Naive thymus-derived CD8-positive, alpha-beta T cell (primary cell): ENCODE measurements around the gene GSK3B. TPM values are rescaled to one million over a fixed set of nuclear protein-coding genes. Genes with fewer than 3 reads are reported as not detected.

Experiments used
- ATAC-seq, 2 donors: fragments of 150-1000 bp; cut with Tn5 transposase in 1 of 2; sonication (Bioruptor Pico), chemical (Tn5 transposase) in 1 of 2; 1 replicate in 1 of 2; 2 replicates in 1 of 2; pipeline ENCODE4 v1.10.0; 2021; ENCODE audit warnings: mild to moderate bottlenecking in 2 of 2, moderate library complexity in 2 of 2
- POLR2A ChIA-PET: fragments of 350-600 bp; sonication (Branson Sonifier 250); formaldehyde crosslinking; loops from one replicate; lab custom pipeline; 2021; ENCODE audit warnings: antibody characterized with exemption; lab: Charles Lee
- DNase-seq, 10 donors: peaks; one replicate each; pipeline versions ENCODE4 v3.0.0 to v3.0.0-alpha.2; 2020 to 2022
- H3K27ac Mint-ChIP-seq, 10 donors: one replicate each; pipeline ENCODE4 v1.8.0; 2020 to 2022; ENCODE audit warnings: mild to moderate bottlenecking in 10 of 10, mixed read lengths in 10 of 10, moderate library complexity in 4 of 10, inconsistent platforms in 1 of 10
- H3K27me3 Mint-ChIP-seq, 5 donors: one replicate each; pipeline ENCODE4 v1.8.0; 2021 to 2022; ENCODE audit warnings: mixed read lengths in 5 of 5
- H3K36me3 Mint-ChIP-seq, 3 donors: one replicate each; pipeline ENCODE4 v1.8.0; 2020 to 2022; ENCODE audit warnings: mixed read lengths in 3 of 3, mild to moderate bottlenecking in 2 of 3, inconsistent platforms in 1 of 3
- H3K4me1 Mint-ChIP-seq, 4 donors: one replicate each; pipeline ENCODE4 v1.8.0; 2021 to 2022; ENCODE audit warnings: mixed read lengths in 4 of 4
- H3K4me3 Mint-ChIP-seq, 10 donors: one replicate each; pipeline ENCODE4 v1.8.0; 2020 to 2022; ENCODE audit warnings: mild to moderate bottlenecking in 10 of 10, mixed read lengths in 10 of 10, moderate library complexity in 6 of 10, inconsistent platforms in 1 of 10
- H3K9me3 Mint-ChIP-seq, 9 donors: one replicate each; pipeline ENCODE4 v1.8.0; 2020 to 2022; ENCODE audit warnings: mixed read lengths in 9 of 9, mild to moderate bottlenecking in 3 of 9, inconsistent platforms in 1 of 9, moderate library complexity in 1 of 9
- polyA plus RNA-seq, 3 donors: library from polyadenylated mRNA; unstranded; fragments of 300-500 nt; fragmentation: Illumina TruSeq; gene quantifications; one replicate each; pipeline ENCODE4 v1.2.3, GENCODE V29; 2021
- total RNA-seq, 8 experiments: library from RNA in 2 of 8; stranded (reverse) in 2 of 8; gene quantifications; one replicate each; pipeline ENCODE4 v1.2.3 and lab custom pipeline; 2021 to 2026

The GSK3B gene
- total and polyA plus RNA-seq, 5 experiments from 2014 or later = 12.7 to 38.5 (median 14.1) TPM

GRCh38 chr3:119944091-119944490 lies 150.2 kb downstream of the GSK3B start:
- DNase-seq = no peak
- peaks cover 17 to 41% (median 35%) of the 10 kb centered on the region in 4 donors for H3K4me1 Mint-ChIP-seq
- H3K36me3 Mint-ChIP-seq = peaks cover 0 to 18% (median 4%) of the 10 kb centered on the region in 3 donors
- peak overlapping the region in 8 of 10 donors; percentile 8 to 84 (median 30) for H3K27ac Mint-ChIP-seq
- H3K9me3 Mint-ChIP-seq = no peaks in the 10 kb centered on the region
- POLR2A ChIA-PET = no interaction called here
- peak overlapping the region in 1 of 10 donors; percentile 1 for H3K4me3 Mint-ChIP-seq
- ATAC-seq = no peak
- H3K27me3 Mint-ChIP-seq = no peaks in the 10 kb centered on the region

- peaks cover 0 to 9% (median 0%) of the 10 kb centered on the region in 3 donors for H3K36me3 Mint-ChIP-seq
- H3K27me3 Mint-ChIP-seq = no peaks in the 10 kb centered on the region
- no peak for DNase-seq
- H3K4me3 Mint-ChIP-seq = peak overlapping the region in 1 of 10 donors; percentile 19
- peak overlapping the region in 5 of 10 donors; percentile 0 to 79 (median 58) for H3K27ac Mint-ChIP-seq
- POLR2A ChIA-PET = interaction anchor here (0.8 kb wide), 1 partner anchor 157 kb away, joined by 3 read pairs; no protein-coding TSS in a partner anchor
- ATAC-seq = no peak
- peaks cover 32 to 54% (median 52%) of the 10 kb centered on the region in 4 donors for H3K4me1 Mint-ChIP-seq
- peaks cover 0 to 4% (median 0%) of the 10 kb centered on the region in 9 donors for H3K9me3 Mint-ChIP-seq
These were observed 155.2 kb downstream of the GSK3B start for GRCh38 chr3:119939077-119939476.

GRCh38 chr3:119937229-119937628 lies 157.0 kb downstream of the GSK3B start:
- POLR2A ChIA-PET = no interaction called here
- H3K36me3 Mint-ChIP-seq = peaks cover 0 to 8% (median 0%) of the 10 kb centered on the region in 3 donors
- peak overlapping the region; percentile 57 to 90 (median 82) for H3K27ac Mint-ChIP-seq
- ATAC-seq (peak; percentile 89 to 97), DNase-seq (peak in 7 of 10 donors; percentile 4 to 54 (median 22))
- peaks cover 26 to 58% (median 52%) of the 10 kb centered on the region in 4 donors for H3K4me1 Mint-ChIP-seq
- H3K27me3 Mint-ChIP-seq = no peaks in the 10 kb centered on the region
- peaks cover 0 to 4% (median 0%) of the 10 kb centered on the region in 9 donors for H3K9me3 Mint-ChIP-seq
- H3K4me3 Mint-ChIP-seq = peak overlapping the region; percentile 61 to 83 (median 68)

GRCh38 chr3:119934249-119934648 lies 160.0 kb downstream of the GSK3B start:
- no peaks in the 10 kb centered on the region for H3K27me3 Mint-ChIP-seq
- POLR2A ChIA-PET = no interaction called here
- H3K9me3 Mint-ChIP-seq = peaks cover 0 to 4% (median 0%) of the 10 kb centered on the region in 9 donors
- ATAC-seq (no peak), DNase-seq (no peak)
- H3K27ac Mint-ChIP-seq = no peak overlapping the region
- H3K4me1 Mint-ChIP-seq = peaks cover 25 to 60% (median 52%) of the 10 kb centered on the region in 4 donors
- no peak overlapping the region for H3K4me3 Mint-ChIP-seq
- peaks cover 0 to 8% (median 0%) of the 10 kb centered on the region in 3 donors for H3K36me3 Mint-ChIP-seq

GRCh38 chr3:119933207-119933606 lies 161.0 kb downstream of the GSK3B start:
- POLR2A ChIA-PET = no interaction called here
- Mint-ChIP-seq H3K9me3 (peaks cover 0 to 4% (median 0%) of the 10 kb centered on the region in 9 donors), H3K36me3 (peaks cover 0 to 6% (median 0%) of the 10 kb centered on the region in 3 donors), H3K27me3 (no peaks in the 10 kb centered on the region), H3K4me1 (peaks cover 23 to 58% (median 48%) of the 10 kb centered on the region in 4 donors), H3K27ac (peak overlapping the region in 4 of 10 donors; percentile 4 to 60 (median 22)), H3K4me3 (no peak overlapping the region)
- ATAC-seq (no peak), DNase-seq (no peak)

- Mint-ChIP-seq H3K27me3 (no peaks in the 10 kb centered on the region), H3K9me3 (no peaks in the 10 kb centered on the region), H3K4me3 (no peak overlapping the region), H3K4me1 (peaks cover 3 to 33% (median 22%) of the 10 kb centered on the region in 4 donors), H3K36me3 (peaks cover 0 to 6% (median 0%) of the 10 kb centered on the region in 3 donors), H3K27ac (no peak overlapping the region)
- no peak for DNase-seq
- no peak for ATAC-seq
- POLR2A ChIA-PET = no interaction called here
These were observed 164.0 kb downstream of the GSK3B start for GRCh38 chr3:119930286-119930685.

GRCh38 chr3:119927190-119927589 lies 167.1 kb downstream of the GSK3B start:
- H3K4me1 Mint-ChIP-seq = peaks cover 5 to 19% (median 15%) of the 10 kb centered on the region in 4 donors
- no peaks in the 10 kb centered on the region for H3K27me3 Mint-ChIP-seq
- no peak overlapping the region for H3K27ac Mint-ChIP-seq
- peaks cover 0 to 2% (median 0%) of the 10 kb centered on the region in 3 donors for H3K36me3 Mint-ChIP-seq
- no peak for DNase-seq
- POLR2A ChIA-PET = no interaction called here
- no peak for ATAC-seq
- H3K4me3 Mint-ChIP-seq = no peak overlapping the region
- no peaks in the 10 kb centered on the region for H3K9me3 Mint-ChIP-seq

GRCh38 chr3:119924111-119925094 lies 169.8 kb downstream of the GSK3B start:
- no peak for DNase-seq
- Mint-ChIP-seq H3K4me1 (peaks cover 10 to 17% (median 13%) of the 10 kb centered on the region in 4 donors), H3K4me3 (no peak overlapping the region), H3K27me3 (no peaks in the 10 kb centered on the region), H3K9me3 (peaks cover 0 to 4% (median 0%) of the 10 kb centered on the region in 9 donors), H3K27ac (peak overlapping the region in 3 of 10 donors; percentile 1 to 47 (median 22)), H3K36me3 (peaks cover 7 to 23% (median 11%) of the 10 kb centered on the region in 3 donors)
- POLR2A ChIA-PET = no interaction called here
- no peak for ATAC-seq

- Mint-ChIP-seq H3K27ac (peak overlapping the region in 3 of 10 donors; percentile 11 to 48 (median 31)), H3K4me3 (no peak overlapping the region), H3K9me3 (peaks cover 0 to 4% (median 0%) of the 10 kb centered on the region in 9 donors), H3K27me3 (no peaks in the 10 kb centered on the region), H3K4me1 (peaks cover 12 to 17% (median 14%) of the 10 kb centered on the region in 4 donors), H3K36me3 (peaks cover 14 to 40% (median 17%) of the 10 kb centered on the region in 3 donors)
- ATAC-seq = no peak
- DNase-seq = no peak
- POLR2A ChIA-PET = no interaction called here
These were observed 175.0 kb downstream of the GSK3B start for GRCh38 chr3:119918992-119919933.

GRCh38 chr3:119913021-119913420 lies 181.2 kb downstream of the GSK3B start:
- POLR2A ChIA-PET = no interaction called here
- DNase-seq (no peak), ATAC-seq (no peak)
- H3K4me1 Mint-ChIP-seq = peaks cover 10 to 27% (median 20%) of the 10 kb centered on the region in 4 donors
- H3K36me3 Mint-ChIP-seq = peaks cover 8 to 57% (median 20%) of the 10 kb centered on the region in 3 donors
- peak overlapping the region in 1 of 10 donors; percentile 36 for H3K27ac Mint-ChIP-seq
- no peaks in the 10 kb centered on the region for H3K9me3 Mint-ChIP-seq
- H3K4me3 Mint-ChIP-seq = no peak overlapping the region
- no peaks in the 10 kb centered on the region for H3K27me3 Mint-ChIP-seq

- H3K4me1 Mint-ChIP-seq = peaks cover 10 to 27% (median 20%) of the 10 kb centered on the region in 4 donors
- H3K36me3 Mint-ChIP-seq = peaks cover 8 to 57% (median 20%) of the 10 kb centered on the region in 3 donors
- peak; percentile 20 to 30 for ATAC-seq
- DNase-seq = no peak
- H3K4me3 Mint-ChIP-seq = peak overlapping the region in 6 of 10 donors; percentile 1 to 76 (median 46)
- POLR2A ChIA-PET = no interaction called here
- H3K9me3 Mint-ChIP-seq = no peaks in the 10 kb centered on the region
- H3K27ac Mint-ChIP-seq = peak overlapping the region in 8 of 10 donors; percentile 5 to 80 (median 67)
- H3K27me3 Mint-ChIP-seq = no peaks in the 10 kb centered on the region
These were observed 182.0 kb downstream of the GSK3B start for GRCh38 chr3:119912220-119912619.
